GM12878 (cell line): ENCODE measurements around the gene CCDC97. TPM values are rescaled to one million over a fixed set of nuclear protein-coding genes. Genes with fewer than 3 reads are reported as not detected.

ENCODE experiments used
- ATAC-seq: fragments of 200-7000 bp; cut with Tn5 transposase; 3 replicates; pipeline ENCODE4 v1.9.1; 2020; ENCODE audit warnings: mild to moderate bottlenecking, moderate library complexity
- BruUV-seq: library from RNA; stranded (reverse); fragments of 400-500 nt; replicated peaks from 2 replicates; lab custom pipeline; 2021; lab: Mats Ljungman, UMichigan
- CTCF ChIA-PET: fragments of 300-600 bp; sonication (Branson Sonifier 250); formaldehyde crosslinking; extraction: SDS; loops from one replicate; lab custom pipeline; 2021; ENCODE audit warnings: inconsistent platforms; lab: Yijun Ruan, JAX
- POLR2A ChIA-PET: fragments of 350-600 bp; formaldehyde crosslinking; extraction: SDS; loops from one replicate; lab custom pipeline; 2021; ENCODE audit warnings: inconsistent platforms; lab: Charles Lee
- RAD21 ChIA-PET: fragments of 300-600 bp; sonication (Branson Sonifier 250); formaldehyde crosslinking; loops from one replicate; lab custom pipeline; 2023; ENCODE audit warnings: antibody characterized with exemption; ENCODE audit not compliant: unreplicated experiment; lab: Charles Lee
- SMC1A ChIA-PET: fragments of 300-600 bp; sonication (Branson Sonifier 250); formaldehyde crosslinking; loops from one replicate; lab custom pipeline; 2023; ENCODE audit not compliant: unreplicated experiment, uncharacterized antibody; lab: Charles Lee
- DNase-seq: peaks from one replicate; pipeline ENCODE4 v3.0.0-alpha.2; 2011; ENCODE audit warnings: low read depth, low spot score
- FAIRE-seq: peaks from 3 replicates; lab custom pipeline; 2011; peaks lifted over from hg19 to GRCh38; lab: Jason Lieb, UNC
- H2AFZ ChIP-seq: 2 replicates; pipeline ENCODE4 v1.6.0; 2011; ENCODE audit warnings: low read depth, low read length, control low read depth; ENCODE audit not compliant: control insufficient read depth
- H3K27ac ChIP-seq: 2 replicates; pipeline ENCODE4 v1.5.1; 2011; ENCODE audit warnings: control low read depth; ENCODE audit not compliant: control insufficient read depth, insufficient read depth
- H3K27me3 ChIP-seq, 2 experiments: replicated peaks in 1 of 2; 2 replicates each; pipeline versions ENCODE4 v1.6.0 to v1.6.1; 2011; ENCODE audit warnings: low read length in 1 of 2; ENCODE audit not compliant: control insufficient read depth in 2 of 2, insufficient read depth in 2 of 2
- H3K36me3 ChIP-seq, 2 experiments: 2 replicates each; pipeline ENCODE4 v1.5.1; 2011; ENCODE audit warnings: low read length in 1 of 2; ENCODE audit not compliant: control insufficient read depth in 2 of 2, insufficient read depth in 2 of 2
- H3K4me1 ChIP-seq: 2 replicates; pipeline ENCODE4 v1.6.1; 2011; ENCODE audit warnings: mild to moderate bottlenecking, low read length, moderate library complexity, mixed read lengths; ENCODE audit not compliant: control insufficient read depth, insufficient read depth
- H3K4me2 ChIP-seq: 2 replicates; pipeline ENCODE4 v1.6.0; 2011; ENCODE audit warnings: control low read depth; ENCODE audit not compliant: control insufficient read depth, insufficient read depth
- H3K4me3 ChIP-seq: fragments of 200-600 bp; sonication (generic); 2 replicates; pipeline ENCODE4 v1.5.1; 2016
- H3K79me2 ChIP-seq: 2 replicates; pipeline ENCODE4 v1.6.0; 2011; ENCODE audit warnings: low read length; ENCODE audit not compliant: control insufficient read depth, insufficient read depth
- H3K9ac ChIP-seq: 2 replicates; pipeline ENCODE4 v1.8.0; 2011; ENCODE audit warnings: low read length, control low read depth, mixed read lengths; ENCODE audit not compliant: control insufficient read depth, insufficient read depth
- H3K9me3 ChIP-seq: replicated peaks from 3 replicates; pipeline ENCODE4 v1.5.1; 2011; ENCODE audit warnings: mild to moderate bottlenecking, low read length; ENCODE audit not compliant: control insufficient read depth, insufficient read depth
- H4K20me1 ChIP-seq: 2 replicates; pipeline ENCODE4 v1.6.0; 2011; ENCODE audit not compliant: control insufficient read depth, insufficient read depth
- CHD4 ChIP-seq: fragments of 200-600 bp; sonication (generic); IDR thresholded peaks from 2 replicates; pipeline ENCODE4 v1.6.1; 2016; ENCODE audit warnings: mild to moderate bottlenecking
- EP300 ChIP-seq, 2 experiments: fragments of 150-350 bp in 1 of 2; IDR thresholded peaks; 2 replicates each; pipeline ENCODE4 v1.6.1; 2011 to 2012; ENCODE audit warnings: low read depth in 2 of 2, low read length in 2 of 2, borderline replicate concordance in 1 of 2, improper control_type of control experiment in 1 of 2, inconsistent platforms in 1 of 2; ENCODE audit not compliant: control insufficient read depth in 1 of 2
- PKNOX1 ChIP-seq: fragments of 450-650 bp; IDR thresholded peaks from 2 replicates; pipeline ENCODE4 v1.6.1; 2016; ENCODE audit warnings: mild to moderate bottlenecking
- POLR2A ChIP-seq: IDR thresholded peaks from 2 replicates; pipeline ENCODE4 v1.6.1; 2011; ENCODE audit warnings: low read depth, mild to moderate bottlenecking, low read length
- RELB ChIP-seq: fragments of 450-650 bp; IDR thresholded peaks from 2 replicates; pipeline ENCODE4 v1.6.1; 2017; ENCODE audit warnings: low read depth, mild to moderate bottlenecking, moderate library complexity
- SREBF1 ChIP-seq: IDR thresholded peaks from 2 replicates; pipeline ENCODE4 v1.6.1; 2012; ENCODE audit warnings: mild to moderate bottlenecking, low read length
- WGBS: methylation state at CpG from one replicate; pipeline ENCODE4 v1.1.6; 2016; ENCODE audit warnings: low lambda C conversion rate; ENCODE audit not compliant: insufficient replicate concordance, insufficient coverage; ENCODE audit errors: missing lambda C conversion rate; 5-methylcytosine and 5-hydroxymethylcytosine counted together
- in situ Hi-C: fragments of 300-500 bp; cut with MboI; formaldehyde crosslinking; loops from 9 replicates; pipeline ENCODE4 v1.14.3; 2018; ENCODE audit warnings: mixed read lengths
- intact Hi-C: fragments of 100-400 bp; cut with micrococcal nuclease; formaldehyde crosslinking; loops from one replicate; pipeline ENCODE4 v1.14.2; 2022; ENCODE audit not compliant: unreplicated experiment
- polyA plus RNA-seq, 11 experiments: library from polyadenylated mRNA; depleted of rRNA in 4 of 11; unstranded in 6 of 11; stranded (reverse) in 5 of 11; fragments of >200 nt; fragmentation: Nextera tagmentation in 4 of 11; fragmentation: Illumina TruSeq in 1 of 11; extraction: Ambion mirVana in 4 of 11; extraction: Trizol in 1 of 11; gene quantifications; 1 replicate in 1 of 11; 2 replicates in 10 of 11; pipeline versions ENCODE4 v1.2.1 to v1.2.3, GENCODE V29; 2011 to 2016; ENCODE audit warnings: inconsistent platforms in 2 of 11, missing spikeins in 2 of 11, low read depth in 1 of 11
- total RNA-seq, 4 experiments: library from RNA; depleted of rRNA in 3 of 4; stranded (reverse); fragments of >200 nt in 3 of 4; fragmentation: Illumina TruSeq in 1 of 4; extraction: Trizol in 1 of 4; gene quantifications; 2 replicates each; pipeline versions ENCODE4 v1.2.1 to v1.2.3, GENCODE V29; 2013 to 2021
- TF ChIP-seq, protein P1 (sequence below): fragments of 450-650 bp; IDR thresholded peaks from 2 replicates; pipeline ENCODE4 v1.6.1; 2017; ENCODE audit warnings: mild to moderate bottlenecking, low read depth, inconsistent platforms; ENCODE audit not compliant: poor library complexity, severe bottlenecking
- TF ChIP-seq, protein P2 (sequence below): fragments of 450-650 bp; IDR thresholded peaks from 2 replicates; pipeline ENCODE4 v1.6.1; 2017; ENCODE audit warnings: mild to moderate bottlenecking, moderate library complexity

Gene CCDC97
- total and polyA plus RNA-seq, 10 of the 15 experiments (the other 5 are each of a cell fraction or from before 2014, with no cell fraction given) = 1.8 to 34.1 (median 18.8) TPM

GRCh38 chr19:41332000-41332399, 22.0 kb downstream of the CCDC97 start:
- 97% methylated on average over 16 of the region's 16 CpGs for WGBS
- no peak for DNase-seq
- ChIA-PET SMC1A (no interaction called here), POLR2A (no interaction called here), RAD21 (no interaction called here), CTCF (interaction anchor here (0.6 kb wide), 2 partner anchors 582 to 651 kb away, joined by 3 read pairs; no protein-coding TSS in a partner anchor)
- Histone ChIP-seq H3K4me2 (no peak overlapping the region), H3K27me3 (no peaks in the 10 kb centered on the region), H3K36me3 (peaks cover 16 to 20% of the 10 kb centered on the region in 2 experiments), H3K79me2 (peaks cover 9% of the 10 kb centered on the region), H3K4me3 (no peak overlapping the region), H2AFZ (no peak overlapping the region), H4K20me1 (no peaks in the 10 kb centered on the region), H3K27ac (no peak overlapping the region), H3K9ac (no peak overlapping the region), H3K4me1 (peaks cover 34% of the 10 kb centered on the region), H3K9me3 (no peaks in the 10 kb centered on the region)
- TF ChIP-seq, protein P1, sequence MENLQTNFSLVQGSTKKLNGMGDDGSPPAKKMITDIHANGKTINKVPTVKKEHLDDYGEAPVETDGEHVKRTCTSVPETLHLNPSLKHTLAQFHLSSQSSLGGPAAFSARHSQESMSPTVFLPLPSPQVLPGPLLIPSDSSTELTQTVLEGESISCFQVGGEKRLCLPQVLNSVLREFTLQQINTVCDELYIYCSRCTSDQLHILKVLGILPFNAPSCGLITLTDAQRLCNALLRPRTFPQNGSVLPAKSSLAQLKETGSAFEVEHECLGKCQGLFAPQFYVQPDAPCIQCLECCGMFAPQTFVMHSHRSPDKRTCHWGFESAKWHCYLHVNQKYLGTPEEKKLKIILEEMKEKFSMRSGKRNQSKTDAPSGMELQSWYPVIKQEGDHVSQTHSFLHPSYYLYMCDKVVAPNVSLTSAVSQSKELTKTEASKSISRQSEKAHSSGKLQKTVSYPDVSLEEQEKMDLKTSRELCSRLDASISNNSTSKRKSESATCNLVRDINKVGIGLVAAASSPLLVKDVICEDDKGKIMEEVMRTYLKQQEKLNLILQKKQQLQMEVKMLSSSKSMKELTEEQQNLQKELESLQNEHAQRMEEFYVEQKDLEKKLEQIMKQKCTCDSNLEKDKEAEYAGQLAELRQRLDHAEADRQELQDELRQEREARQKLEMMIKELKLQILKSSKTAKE = no peak
- TF ChIP-seq CHD4 = no peak
- peak; percentile 15; the same call in 1 of the 2 replicates for TF ChIP-seq POLR2A
- BruUV-seq = no TSS peak
- FAIRE-seq = no peak
- no peak for ATAC-seq
- in situ Hi-C loops = no loop called here
- intact Hi-C loops = no loop called here

DNA sequence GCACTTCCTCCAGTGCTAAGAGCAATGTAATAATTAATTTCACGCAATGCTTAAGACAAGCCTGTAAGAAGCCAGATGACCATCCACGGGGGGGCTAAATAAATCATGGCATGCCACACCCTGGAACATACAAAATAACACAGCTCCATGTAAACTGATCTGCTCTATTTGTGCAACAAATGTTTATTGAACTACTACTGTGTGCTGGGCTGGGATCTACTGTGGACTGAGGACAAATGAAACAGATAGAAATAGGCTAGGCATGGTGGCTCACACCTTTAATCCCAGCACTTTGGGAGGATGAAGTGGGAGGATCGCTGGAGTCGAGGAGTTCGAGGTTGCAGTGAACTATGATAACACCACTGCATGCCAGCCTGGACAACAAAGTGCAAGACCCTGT, 22.5 kb downstream of the CCDC97 start:
- FAIRE-seq (no peak), DNase-seq (no peak), ATAC-seq (no peak)
- Histone ChIP-seq H3K27ac (no peak overlapping the region), H3K27me3 (no peaks in the 10 kb centered on the region), H2AFZ (no peak overlapping the region), H3K4me3 (no peak overlapping the region), H4K20me1 (no peaks in the 10 kb centered on the region), H3K4me1 (peaks cover 29% of the 10 kb centered on the region), H3K79me2 (peaks cover 4% of the 10 kb centered on the region), H3K36me3 (peaks cover 16 to 20% of the 10 kb centered on the region in 2 experiments), H3K9ac (no peak overlapping the region), H3K4me2 (no peak overlapping the region), H3K9me3 (no peaks in the 10 kb centered on the region)
- 99% methylated on average over 5 of the region's 5 CpGs for WGBS
- intact Hi-C loops (no loop called here), in situ Hi-C loops (no loop called here)
- ChIA-PET RAD21 (no interaction called here), CTCF (no interaction called here), SMC1A (no interaction called here), POLR2A (no interaction called here)
- BruUV-seq = no TSS peak
- TF ChIP-seq, protein P2, sequence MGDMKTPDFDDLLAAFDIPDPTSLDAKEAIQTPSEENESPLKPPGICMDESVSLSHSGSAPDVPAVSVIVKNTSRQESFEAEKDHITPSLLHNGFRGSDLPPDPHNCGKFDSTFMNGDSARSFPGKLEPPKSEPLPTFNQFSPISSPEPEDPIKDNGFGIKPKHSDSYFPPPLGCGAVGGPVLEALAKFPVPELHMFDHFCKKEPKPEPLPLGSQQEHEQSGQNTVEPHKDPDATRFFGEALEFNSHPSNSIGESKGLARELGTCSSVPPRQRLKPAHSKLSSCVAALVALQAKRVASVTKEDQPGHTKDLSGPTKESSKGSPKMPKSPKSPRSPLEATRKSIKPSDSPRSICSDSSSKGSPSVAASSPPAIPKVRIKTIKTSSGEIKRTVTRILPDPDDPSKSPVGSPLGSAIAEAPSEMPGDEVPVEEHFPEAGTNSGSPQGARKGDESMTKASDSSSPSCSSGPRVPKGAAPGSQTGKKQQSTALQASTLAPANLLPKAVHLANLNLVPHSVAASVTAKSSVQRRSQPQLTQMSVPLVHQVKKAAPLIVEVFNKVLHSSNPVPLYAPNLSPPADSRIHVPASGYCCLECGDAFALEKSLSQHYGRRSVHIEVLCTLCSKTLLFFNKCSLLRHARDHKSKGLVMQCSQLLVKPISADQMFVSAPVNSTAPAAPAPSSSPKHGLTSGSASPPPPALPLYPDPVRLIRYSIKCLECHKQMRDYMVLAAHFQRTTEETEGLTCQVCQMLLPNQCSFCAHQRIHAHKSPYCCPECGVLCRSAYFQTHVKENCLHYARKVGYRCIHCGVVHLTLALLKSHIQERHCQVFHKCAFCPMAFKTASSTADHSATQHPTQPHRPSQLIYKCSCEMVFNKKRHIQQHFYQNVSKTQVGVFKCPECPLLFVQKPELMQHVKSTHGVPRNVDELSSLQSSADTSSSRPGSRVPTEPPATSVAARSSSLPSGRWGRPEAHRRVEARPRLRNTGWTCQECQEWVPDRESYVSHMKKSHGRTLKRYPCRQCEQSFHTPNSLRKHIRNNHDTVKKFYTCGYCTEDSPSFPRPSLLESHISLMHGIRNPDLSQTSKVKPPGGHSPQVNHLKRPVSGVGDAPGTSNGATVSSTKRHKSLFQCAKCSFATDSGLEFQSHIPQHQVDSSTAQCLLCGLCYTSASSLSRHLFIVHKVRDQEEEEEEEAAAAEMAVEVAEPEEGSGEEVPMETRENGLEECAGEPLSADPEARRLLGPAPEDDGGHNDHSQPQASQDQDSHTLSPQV = no peak
- TF ChIP-seq EP300 (IDR thresholded peaks at IDR 0.05; ENCODE audit: borderline replicate concordance in 1 of 2, control insufficient read depth in 1 of 2, low read depth in 2 of 2, low read length in 2 of 2) (no peak), SREBF1 (no peak), RELB (no peak), PKNOX1 (no peak)
